Fibroblast of lung (primary cell): ENCODE data around the gene WNK3. TPM values are rescaled to one million over a fixed set of nuclear protein-coding genes. Genes with fewer than 3 reads are reported as not detected.

Source experiments
- DNase-seq, 2 donors: peaks; one replicate each; pipeline versions ENCODE4 v3.0.0 to v3.0.0-alpha.2; 2010; ENCODE audit warnings: low read depth in 2 of 2
- H2AFZ ChIP-seq: 2 replicates; pipeline ENCODE4 v1.5.1; 2012; ENCODE audit warnings: low read length, control low read depth, inconsistent platforms
- H3K27ac ChIP-seq: 2 replicates; pipeline ENCODE4 v1.5.1; 2011; ENCODE audit warnings: low read length, control low read depth; ENCODE audit not compliant: insufficient read depth
- H3K27me3 ChIP-seq: 2 replicates; pipeline ENCODE4 v1.5.1; 2011; ENCODE audit warnings: mild to moderate bottlenecking, low read length; ENCODE audit not compliant: control insufficient read depth, insufficient read depth
- H3K36me3 ChIP-seq: 2 replicates; pipeline ENCODE4 v1.5.1; 2011; ENCODE audit warnings: low read length; ENCODE audit not compliant: control insufficient read depth, insufficient read depth
- H3K4me1 ChIP-seq: 2 replicates; pipeline ENCODE4 v1.5.1; 2011; ENCODE audit warnings: low read length; ENCODE audit not compliant: control insufficient read depth, insufficient read depth; ENCODE audit errors: extremely low read depth
- H3K4me2 ChIP-seq: 2 replicates; pipeline ENCODE4 v1.5.1; 2011; ENCODE audit warnings: low read length, control low read depth; ENCODE audit not compliant: insufficient read depth; ENCODE audit errors: extremely low read depth
- H3K4me3 ChIP-seq, 4 experiments: fragments of 200-600 bp in 1 of 4; sonication (generic) in 1 of 4; replicated peaks in 1 of 4; 2 replicates each; pipeline ENCODE4 v1.5.1; 2011 to 2016; ENCODE audit warnings: low read length in 4 of 4, low read depth in 3 of 4, mild to moderate bottlenecking in 3 of 4, control low read depth in 2 of 4, inconsistent platforms in 1 of 4, mixed read lengths in 1 of 4; ENCODE audit not compliant: insufficient read depth in 1 of 4; ENCODE audit errors: control extremely low read depth in 1 of 4
- H3K79me2 ChIP-seq: 2 replicates; pipeline ENCODE4 v1.5.1; 2012; ENCODE audit warnings: mild to moderate bottlenecking, low read length, inconsistent platforms; ENCODE audit not compliant: control insufficient read depth, insufficient read depth
- H3K9ac ChIP-seq: 2 replicates; pipeline ENCODE4 v1.5.1; 2011; ENCODE audit warnings: mild to moderate bottlenecking, low read length, control low read depth; ENCODE audit not compliant: insufficient read depth
- H3K9me3 ChIP-seq: 2 replicates; pipeline ENCODE4 v1.5.1; 2012; ENCODE audit warnings: low read depth, low read length; ENCODE audit not compliant: control insufficient read depth, insufficient read depth
- H4K20me1 ChIP-seq: 2 replicates; pipeline ENCODE4 v1.5.1; 2011; ENCODE audit warnings: low read length; ENCODE audit not compliant: control insufficient read depth, insufficient read depth; ENCODE audit errors: extremely low read depth
- EZH2 ChIP-seq: IDR thresholded peaks from 2 replicates; pipeline ENCODE4 v1.5.1; 2012; ENCODE audit warnings: low read length, control low read depth, mild to moderate bottlenecking; ENCODE audit errors: missing control alignments
- polyA plus RNA-seq, 2 donors: library from polyadenylated mRNA; depleted of rRNA in 1 of 2; stranded (reverse) in 1 of 2; unstranded in 1 of 2; fragments of >200 nt; gene quantifications; 2 replicates each; pipeline ENCODE4 v1.2.1, GENCODE V29; 2011 to 2012; ENCODE audit warnings: missing spikeins in 1 of 2
- total RNA-seq: library from RNA; depleted of rRNA; stranded (reverse); fragments of >200 nt; gene quantifications from 2 replicates; pipeline ENCODE4 v1.2.1, GENCODE V29; 2014
- TF ChIP-seq, protein P1 (sequence below), 2 donors: IDR thresholded peaks in 1 of 2; conservative IDR thresholded peaks in 1 of 2; 1 replicate in 1 of 2; 2 replicates in 1 of 2; pipeline ENCODE4 v1.5.1; 2011 to 2012; ENCODE audit warnings: low read length in 2 of 2, control low read depth in 1 of 2, inconsistent platforms in 1 of 2, low read depth in 1 of 2, mild to moderate bottlenecking in 1 of 2

The WNK3 gene
- total and polyA plus RNA-seq, 2 donors (not counting 1 experiment from before 2014, with no cell fraction given) = 0.17 to 0.24 TPM

DNA sequence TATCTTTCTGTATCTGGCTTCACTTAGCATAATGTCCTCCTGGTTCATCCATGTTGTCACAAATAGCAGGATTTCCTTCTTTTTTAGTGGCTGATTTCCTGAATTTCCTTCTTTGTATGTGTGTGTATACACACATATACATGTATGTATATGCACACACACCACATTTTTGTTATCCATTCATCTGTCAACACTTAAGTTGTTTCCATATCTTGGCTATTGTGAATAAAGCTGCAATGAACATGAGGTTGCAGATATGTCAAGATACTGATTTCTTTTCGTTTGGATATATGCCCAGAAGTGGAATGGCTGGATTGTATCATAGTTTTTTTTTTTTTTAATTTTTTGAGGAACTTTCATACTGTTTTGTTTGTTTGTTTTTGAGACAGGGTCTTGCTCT is 76.2 kb downstream of the WNK3 start:
- no peaks in the 10 kb centered on the region for H3K79me2 ChIP-seq
- H3K4me1 ChIP-seq = no peaks in the 10 kb centered on the region
- H3K4me3 ChIP-seq = no peak overlapping the region
- H3K9ac ChIP-seq = no peak overlapping the region
- H2AFZ ChIP-seq = no peak overlapping the region
- TF ChIP-seq EZH2 = no peak
- TF ChIP-seq, protein P1, sequence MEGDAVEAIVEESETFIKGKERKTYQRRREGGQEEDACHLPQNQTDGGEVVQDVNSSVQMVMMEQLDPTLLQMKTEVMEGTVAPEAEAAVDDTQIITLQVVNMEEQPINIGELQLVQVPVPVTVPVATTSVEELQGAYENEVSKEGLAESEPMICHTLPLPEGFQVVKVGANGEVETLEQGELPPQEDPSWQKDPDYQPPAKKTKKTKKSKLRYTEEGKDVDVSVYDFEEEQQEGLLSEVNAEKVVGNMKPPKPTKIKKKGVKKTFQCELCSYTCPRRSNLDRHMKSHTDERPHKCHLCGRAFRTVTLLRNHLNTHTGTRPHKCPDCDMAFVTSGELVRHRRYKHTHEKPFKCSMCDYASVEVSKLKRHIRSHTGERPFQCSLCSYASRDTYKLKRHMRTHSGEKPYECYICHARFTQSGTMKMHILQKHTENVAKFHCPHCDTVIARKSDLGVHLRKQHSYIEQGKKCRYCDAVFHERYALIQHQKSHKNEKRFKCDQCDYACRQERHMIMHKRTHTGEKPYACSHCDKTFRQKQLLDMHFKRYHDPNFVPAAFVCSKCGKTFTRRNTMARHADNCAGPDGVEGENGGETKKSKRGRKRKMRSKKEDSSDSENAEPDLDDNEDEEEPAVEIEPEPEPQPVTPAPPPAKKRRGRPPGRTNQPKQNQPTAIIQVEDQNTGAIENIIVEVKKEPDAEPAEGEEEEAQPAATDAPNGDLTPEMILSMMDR (conservative IDR thresholded peaks at IDR 0.05 in 1 of 2, IDR thresholded peaks at IDR 0.05 in 1 of 2; ENCODE audit: low read depth in 1 of 2, low read length in 2 of 2) = no peak
- no peak overlapping the region for H3K4me2 ChIP-seq
- H3K9me3 ChIP-seq = no peaks in the 10 kb centered on the region
- no peaks in the 10 kb centered on the region for H3K36me3 ChIP-seq
- no peaks in the 10 kb centered on the region for H4K20me1 ChIP-seq
- no peak overlapping the region for H3K27ac ChIP-seq
- no peaks in the 10 kb centered on the region for H3K27me3 ChIP-seq
- peak in 1 of 2 donors; percentile 11 for DNase-seq

DNA sequence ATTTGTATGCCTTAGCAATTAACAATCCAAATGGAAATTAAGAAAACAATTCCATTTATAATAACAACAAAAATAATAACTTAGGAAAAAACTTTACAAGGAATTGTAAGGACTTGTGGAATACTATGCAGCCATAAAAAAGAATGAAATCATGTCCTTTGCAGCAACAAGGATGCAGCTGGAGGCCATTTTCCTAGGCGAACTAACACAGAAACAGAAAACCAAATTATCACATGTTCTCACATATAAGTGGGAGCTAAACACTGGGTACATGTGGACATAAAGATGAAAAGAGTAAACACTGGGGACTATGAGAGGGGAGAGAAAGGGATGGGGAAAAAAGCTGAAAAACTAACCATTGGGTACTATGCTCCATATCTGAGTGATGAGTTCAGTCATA is 77.4 kb downstream of the WNK3 start:
- Histone ChIP-seq H3K79me2 (no peaks in the 10 kb centered on the region), H3K36me3 (no peaks in the 10 kb centered on the region), H3K4me1 (no peaks in the 10 kb centered on the region), H3K27me3 (no peaks in the 10 kb centered on the region), H3K9ac (no peak overlapping the region), H3K27ac (no peak overlapping the region), H3K4me3 (no peak overlapping the region), H3K4me2 (no peak overlapping the region), H2AFZ (no peak overlapping the region), H3K9me3 (no peaks in the 10 kb centered on the region), H4K20me1 (no peaks in the 10 kb centered on the region)
- no peak for DNase-seq
- no peak for TF ChIP-seq EZH2
- TF ChIP-seq, protein P1 (conservative IDR thresholded peaks at IDR 0.05 in 1 of 2, IDR thresholded peaks at IDR 0.05 in 1 of 2; ENCODE audit: low read depth in 1 of 2, low read length in 2 of 2) = no peak

DNA sequence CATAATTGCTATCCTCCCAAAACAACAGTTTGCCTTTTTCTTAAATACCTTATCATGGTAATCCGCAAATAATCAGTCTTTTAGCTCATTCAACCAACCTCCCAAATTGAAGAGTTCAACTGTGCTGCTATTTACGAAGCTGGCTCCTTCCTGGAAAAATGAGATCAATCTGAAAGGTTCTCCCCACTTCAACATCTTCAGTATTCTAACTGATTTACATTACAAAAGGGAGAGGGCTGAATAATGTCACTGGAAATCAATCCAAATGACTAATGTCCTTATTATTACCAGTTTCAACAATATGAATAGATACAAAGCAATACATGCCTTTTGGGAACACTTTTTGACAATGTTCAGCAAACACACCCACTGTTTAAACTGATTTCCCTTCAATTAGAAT is 86.2 kb downstream of the WNK3 start:
- H3K4me3 ChIP-seq = no peak overlapping the region
- no peaks in the 10 kb centered on the region for H4K20me1 ChIP-seq
- no peak overlapping the region for H2AFZ ChIP-seq
- no peak for DNase-seq
- no peak overlapping the region for H3K4me2 ChIP-seq
- no peaks in the 10 kb centered on the region for H3K36me3 ChIP-seq
- H3K9me3 ChIP-seq = no peaks in the 10 kb centered on the region
- TF ChIP-seq EZH2 = no peak
- TF ChIP-seq, protein P1 (conservative IDR thresholded peaks at IDR 0.05 in 1 of 2, IDR thresholded peaks at IDR 0.05 in 1 of 2; ENCODE audit: low read depth in 1 of 2, low read length in 2 of 2) = no peak
- H3K79me2 ChIP-seq = no peaks in the 10 kb centered on the region
- H3K27me3 ChIP-seq = no peaks in the 10 kb centered on the region
- no peak overlapping the region for H3K9ac ChIP-seq
- no peaks in the 10 kb centered on the region for H3K4me1 ChIP-seq
- no peak overlapping the region for H3K27ac ChIP-seq
